T-helper 2 cell treated with Interferon-gamma antibody and Interleukin-4, amounts not matched to agents 5 μg/mL and 100 μg/mL, for 36 hours (primary cell): ENCODE results near the gene MYBPC3.
A peak's percentile ranks its signal among the peaks of the same experiment; 100 is the strongest.

Experiments
- DNase-seq: peaks from one replicate; pipeline ENCODE4 v3.0.0; 2021; ENCODE audit warnings: low spot score
- H3K27ac Mint-ChIP-seq: one replicate; pipeline ENCODE4 v1.8.0; 2021; ENCODE audit warnings: mild to moderate bottlenecking, mixed read lengths
- H3K27me3 Mint-ChIP-seq: one replicate; pipeline ENCODE4 v1.8.0; 2021; ENCODE audit warnings: low read depth, mixed read lengths
- H3K36me3 Mint-ChIP-seq: one replicate; pipeline ENCODE4 v1.8.0; 2021; ENCODE audit warnings: low read depth, mixed read lengths
- H3K4me1 Mint-ChIP-seq: one replicate; pipeline ENCODE4 v1.8.0; 2021; ENCODE audit warnings: low read depth, mixed read lengths
- H3K4me3 Mint-ChIP-seq: one replicate; pipeline ENCODE4 v1.8.0; 2022; ENCODE audit warnings: mild to moderate bottlenecking, moderate library complexity, mixed read lengths
- H3K9me3 Mint-ChIP-seq: one replicate; pipeline ENCODE4 v1.8.0; 2021; ENCODE audit warnings: mixed read lengths

MYBPC3 gene

GRCh38 chr11:47391077-47391583 is 38.6 kb upstream of the MYBPC3 start:
- no peaks in the 10 kb centered on the region for H3K27me3 Mint-ChIP-seq
- H3K36me3 Mint-ChIP-seq = no peaks in the 10 kb centered on the region
- H3K9me3 Mint-ChIP-seq = no peaks in the 10 kb centered on the region
- H3K4me1 Mint-ChIP-seq = peaks cover 25% of the 10 kb centered on the region
- H3K27ac Mint-ChIP-seq = peak overlapping the region; percentile 47
- no peak for DNase-seq
- no peak overlapping the region for H3K4me3 Mint-ChIP-seq

- H3K4me1 Mint-ChIP-seq = peaks cover 22% of the 10 kb centered on the region
- no peaks in the 10 kb centered on the region for H3K9me3 Mint-ChIP-seq
- H3K27ac Mint-ChIP-seq = no peak overlapping the region
- H3K27me3 Mint-ChIP-seq = no peaks in the 10 kb centered on the region
- no peak for DNase-seq
- H3K4me3 Mint-ChIP-seq = no peak overlapping the region
- no peaks in the 10 kb centered on the region for H3K36me3 Mint-ChIP-seq
Measured at GRCh38 chr11:47390422-47390760, 37.9 kb upstream of the MYBPC3 start.

- Mint-ChIP-seq H3K36me3 (no peaks in the 10 kb centered on the region), H3K9me3 (no peaks in the 10 kb centered on the region), H3K27ac (peak overlapping the region; percentile 34), H3K27me3 (no peaks in the 10 kb centered on the region), H3K4me1 (peaks cover 21% of the 10 kb centered on the region), H3K4me3 (no peak overlapping the region)
- DNase-seq = no peak
Measured at GRCh38 chr11:47389577-47390421, 37.3 kb upstream of the MYBPC3 start.

GRCh38 chr11:47388697-47389576 is 36.4 kb upstream of the MYBPC3 start:
- Mint-ChIP-seq H3K9me3 (no peaks in the 10 kb centered on the region), H3K4me3 (no peak overlapping the region), H3K36me3 (no peaks in the 10 kb centered on the region), H3K27me3 (no peaks in the 10 kb centered on the region), H3K4me1 (peaks cover 15% of the 10 kb centered on the region), H3K27ac (peak overlapping the region; percentile 34)
- DNase-seq = no peak

GRCh38 chr11:47387944-47388696 is 35.6 kb upstream of the MYBPC3 start:
- no peak for DNase-seq
- no peaks in the 10 kb centered on the region for H3K9me3 Mint-ChIP-seq
- no peaks in the 10 kb centered on the region for H3K27me3 Mint-ChIP-seq
- peaks cover 10% of the 10 kb centered on the region for H3K4me1 Mint-ChIP-seq
- no peak overlapping the region for H3K4me3 Mint-ChIP-seq
- H3K36me3 Mint-ChIP-seq = no peaks in the 10 kb centered on the region
- no peak overlapping the region for H3K27ac Mint-ChIP-seq

- H3K4me1 Mint-ChIP-seq = peaks cover 2% of the 10 kb centered on the region
- no peak overlapping the region for H3K27ac Mint-ChIP-seq
- H3K36me3 Mint-ChIP-seq = no peaks in the 10 kb centered on the region
- H3K9me3 Mint-ChIP-seq = no peaks in the 10 kb centered on the region
- no peak overlapping the region for H3K4me3 Mint-ChIP-seq
- DNase-seq = no peak
- H3K27me3 Mint-ChIP-seq = no peaks in the 10 kb centered on the region
Measured at GRCh38 chr11:47384498-47384897, 32.0 kb upstream of the MYBPC3 start.

- DNase-seq = no peak
- Mint-ChIP-seq H3K4me1 (no peaks in the 10 kb centered on the region), H3K27me3 (no peaks in the 10 kb centered on the region), H3K36me3 (no peaks in the 10 kb centered on the region), H3K27ac (no peak overlapping the region), H3K4me3 (no peak overlapping the region), H3K9me3 (no peaks in the 10 kb centered on the region)
Measured at GRCh38 chr11:47383071-47383470, 30.6 kb upstream of the MYBPC3 start.

- no peak for DNase-seq
- Mint-ChIP-seq H3K27me3 (no peaks in the 10 kb centered on the region), H3K27ac (no peak overlapping the region), H3K4me3 (no peak overlapping the region), H3K9me3 (no peaks in the 10 kb centered on the region), H3K4me1 (no peaks in the 10 kb centered on the region), H3K36me3 (no peaks in the 10 kb centered on the region)
Measured at GRCh38 chr11:47380078-47380477, 27.6 kb upstream of the MYBPC3 start.

- Mint-ChIP-seq H3K36me3 (no peaks in the 10 kb centered on the region), H3K27me3 (no peaks in the 10 kb centered on the region), H3K4me1 (no peaks in the 10 kb centered on the region), H3K9me3 (no peaks in the 10 kb centered on the region), H3K4me3 (no peak overlapping the region), H3K27ac (no peak overlapping the region)
- DNase-seq = no peak
Measured at GRCh38 chr11:47379317-47379716, 26.8 kb upstream of the MYBPC3 start.

- H3K9me3 Mint-ChIP-seq = no peaks in the 10 kb centered on the region
- H3K27me3 Mint-ChIP-seq = no peaks in the 10 kb centered on the region
- H3K4me1 Mint-ChIP-seq = no peaks in the 10 kb centered on the region
- DNase-seq = no peak
- H3K4me3 Mint-ChIP-seq = no peak overlapping the region
- H3K27ac Mint-ChIP-seq = no peak overlapping the region
- H3K36me3 Mint-ChIP-seq = no peaks in the 10 kb centered on the region
Measured at GRCh38 chr11:47378836-47379170, 26.3 kb upstream of the MYBPC3 start.

GRCh38 chr11:47378010-47378835 is 25.7 kb upstream of the MYBPC3 start, which contains the start of gene SPI1:
TSS of gene SPI1 (minus strand) at chr11:47378547. CDS start at chr11:47378353, 194 bp downstream.
- Mint-ChIP-seq H3K27me3 (no peaks in the 10 kb centered on the region), H3K27ac (no peak within 1 kb of the TSS), H3K4me1 (no peaks in the 10 kb centered on the region), H3K36me3 (no peaks in the 10 kb centered on the region), H3K9me3 (no peaks in the 10 kb centered on the region), H3K4me3 (no peak within 1 kb of the TSS)
- no peak for DNase-seq

- H3K4me1 Mint-ChIP-seq = no peaks in the 10 kb centered on the region
- H3K4me3 Mint-ChIP-seq = no peak overlapping the region
- H3K9me3 Mint-ChIP-seq = no peaks in the 10 kb centered on the region
- H3K27ac Mint-ChIP-seq = no peak overlapping the region
- H3K27me3 Mint-ChIP-seq = no peaks in the 10 kb centered on the region
- DNase-seq = no peak
- H3K36me3 Mint-ChIP-seq = no peaks in the 10 kb centered on the region
Measured at GRCh38 chr11:47377571-47378009, 25.1 kb upstream of the MYBPC3 start.
